HG03439 (cell line): ENCODE measurements around the gene KSR1.

Experiments
- ATAC-seq: cut with Tn5 transposase; IDR thresholded peaks from one replicate; pipeline ENCODE4 v1.9.1; 2021; ENCODE audit warnings: mild to moderate bottlenecking, moderate library complexity; ENCODE audit not compliant: unreplicated experiment

The KSR1 gene

DNA sequence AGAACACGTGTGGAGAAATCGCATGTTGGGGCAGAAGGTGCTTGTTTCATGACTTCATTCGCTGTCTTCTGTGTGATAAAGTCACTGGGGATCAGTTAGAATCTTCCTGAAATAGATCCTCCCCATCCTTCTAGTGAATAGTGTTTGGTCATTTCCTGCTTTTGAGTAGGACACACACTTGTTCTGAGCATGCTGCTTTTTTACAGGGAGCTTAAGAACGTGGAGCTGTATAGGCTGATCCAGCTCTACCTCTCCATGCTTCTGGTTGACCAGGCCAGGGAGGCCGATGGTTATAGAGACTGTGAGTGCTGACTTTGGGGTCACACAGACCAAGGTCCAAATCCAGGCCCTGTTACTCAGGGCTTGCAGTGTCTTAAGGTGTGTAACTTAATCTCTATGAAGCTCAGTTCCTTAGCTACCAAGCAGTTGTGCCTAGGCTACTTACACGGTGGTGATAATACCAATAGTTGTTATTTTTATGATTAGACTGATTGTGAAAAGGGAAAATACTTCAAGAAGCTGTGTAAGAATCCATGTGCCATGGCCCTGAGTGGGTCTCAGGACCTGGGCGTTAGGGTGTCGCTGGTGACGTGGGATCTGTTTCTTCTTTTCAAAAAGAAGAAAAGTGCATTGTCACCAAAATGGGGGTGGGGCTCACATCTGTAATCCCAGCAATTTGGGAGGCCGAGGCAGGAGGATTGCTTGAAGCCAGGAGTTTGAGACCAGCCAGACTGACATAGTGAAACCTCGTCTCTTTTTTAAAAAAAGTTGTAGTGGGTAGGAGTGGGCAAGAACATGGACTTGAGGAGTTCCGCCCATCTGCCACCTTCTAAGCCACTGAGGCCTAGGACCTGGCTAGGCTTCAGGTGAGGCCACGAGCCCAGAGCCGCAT lies 110.7 kb downstream of the KSR1 start:
- no peak for ATAC-seq

DNA sequence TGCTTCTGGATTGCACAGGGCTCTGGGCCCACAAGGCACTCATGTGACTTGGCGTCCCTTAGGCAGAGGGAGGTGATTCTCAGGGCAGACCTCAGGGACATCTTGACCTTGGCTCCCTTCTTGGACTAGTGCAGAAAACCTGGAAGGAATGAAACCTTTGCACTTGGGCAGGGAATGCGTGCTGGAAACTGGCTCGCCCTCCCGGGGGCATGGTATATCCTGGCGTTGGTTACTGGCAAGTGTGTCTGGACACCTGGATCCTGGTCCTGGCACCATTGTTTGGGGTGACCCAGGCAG lies 111.3 kb downstream of the KSR1 start:
- ATAC-seq: no peak

GRCh38 chr17:27568216-27568615 lies 112.0 kb downstream of the KSR1 start:
- no peak for ATAC-seq

GRCh38 chr17:27568811-27569210 lies 112.6 kb downstream of the KSR1 start:
- no peak for ATAC-seq

GRCh38 chr17:27569257-27569722 lies 113.0 kb downstream of the KSR1 start:
- ATAC-seq: no peak

- no peak for ATAC-seq
These were observed 113.8 kb downstream of the KSR1 start for GRCh38 chr17:27569884-27570577.

- no peak for ATAC-seq
These were observed 114.3 kb downstream of the KSR1 start for GRCh38 chr17:27570578-27570914.

- ATAC-seq: no peak
These were observed 115.5 kb downstream of the KSR1 start for GRCh38 chr17:27571563-27572352.

DNA sequence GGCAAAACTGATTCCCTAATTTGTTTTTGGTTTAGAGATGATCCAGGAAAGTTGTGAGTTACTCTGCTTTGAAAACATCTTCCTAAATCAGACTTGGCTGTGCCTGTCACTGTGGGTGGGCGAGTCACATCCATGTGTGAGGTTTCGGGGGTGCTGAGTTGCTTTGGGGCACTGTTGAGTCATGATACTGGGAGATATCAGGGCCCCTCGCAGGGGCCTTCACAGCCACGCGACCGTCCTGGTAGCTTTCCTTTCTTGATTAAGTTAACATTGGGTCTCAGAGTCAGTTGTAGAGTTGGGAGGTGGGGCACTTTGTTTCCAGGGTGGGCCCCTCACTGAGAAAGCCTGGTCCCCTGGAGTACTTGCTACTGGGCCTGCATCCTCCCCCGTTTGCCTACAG lies 116.4 kb downstream of the KSR1 start:
- no peak for ATAC-seq

- no peak for ATAC-seq
These were observed 117.3 kb downstream of the KSR1 start for GRCh38 chr17:27573548-27573947.

DNA sequence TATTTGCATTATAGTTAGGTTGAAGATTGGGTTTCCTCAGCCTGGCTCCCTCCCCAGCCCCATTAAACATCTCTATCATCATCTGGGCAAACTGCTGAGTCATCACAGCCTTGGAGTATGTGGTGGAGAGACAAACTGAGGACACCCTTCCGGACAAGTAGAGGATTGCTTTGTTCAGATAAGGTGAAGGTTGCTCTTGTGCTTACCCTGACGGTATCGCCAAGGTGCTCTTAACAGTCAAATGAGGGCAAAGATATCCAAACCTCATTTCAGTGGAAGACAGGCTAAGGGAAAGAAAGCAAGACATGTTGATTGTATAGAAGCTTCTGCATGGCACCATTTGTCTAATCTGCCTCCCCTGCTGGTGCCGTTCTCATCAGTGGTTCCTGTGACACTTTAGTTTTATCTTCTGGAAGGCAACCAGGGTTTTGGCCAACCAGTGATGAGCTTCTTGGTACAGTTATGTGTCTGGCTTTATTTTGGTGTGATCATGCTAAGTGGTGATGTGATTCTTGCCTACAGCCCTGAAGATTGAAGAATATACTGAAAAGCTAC lies 117.8 kb downstream of the KSR1 start:
- ATAC-seq: no peak

DNA sequence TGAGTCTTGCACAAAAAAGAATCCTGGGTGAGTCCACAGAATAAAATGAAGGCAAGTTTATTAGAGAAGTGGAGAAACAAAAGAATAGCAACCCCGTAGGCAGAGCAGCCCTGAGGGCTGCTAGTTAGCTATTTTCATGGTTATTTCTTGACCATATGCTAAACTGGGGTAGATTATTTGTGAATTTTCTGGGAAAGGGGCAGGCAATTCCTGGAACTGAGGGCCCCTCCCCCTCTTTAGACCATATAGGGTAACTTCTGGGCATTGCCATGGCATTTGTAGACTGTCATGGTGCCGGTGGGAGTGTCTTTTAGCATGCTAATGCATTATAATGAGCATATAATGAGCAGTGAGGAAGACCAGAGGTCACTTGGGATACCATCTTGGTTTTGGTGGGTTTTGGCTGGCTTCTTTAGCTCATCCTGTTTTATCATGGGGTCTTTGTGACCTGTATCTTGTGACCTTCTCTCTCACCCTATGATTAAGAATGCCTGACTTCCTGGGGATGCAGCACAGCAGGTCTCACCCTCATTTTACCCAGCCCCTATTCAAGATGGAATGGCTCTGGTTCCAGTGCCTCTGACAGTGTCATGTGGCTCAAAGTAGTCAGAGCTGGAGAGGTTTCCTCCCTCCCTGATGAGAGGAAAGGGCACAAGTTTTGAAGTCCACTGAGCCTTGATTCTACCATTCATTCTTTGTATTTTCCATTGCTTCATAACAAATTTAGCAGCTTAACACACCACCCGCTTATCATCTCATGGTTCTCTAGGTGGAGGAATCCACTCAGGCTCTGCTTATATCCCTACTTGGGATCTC lies 119.1 kb downstream of the KSR1 start:
- ATAC-seq: no peak

DNA sequence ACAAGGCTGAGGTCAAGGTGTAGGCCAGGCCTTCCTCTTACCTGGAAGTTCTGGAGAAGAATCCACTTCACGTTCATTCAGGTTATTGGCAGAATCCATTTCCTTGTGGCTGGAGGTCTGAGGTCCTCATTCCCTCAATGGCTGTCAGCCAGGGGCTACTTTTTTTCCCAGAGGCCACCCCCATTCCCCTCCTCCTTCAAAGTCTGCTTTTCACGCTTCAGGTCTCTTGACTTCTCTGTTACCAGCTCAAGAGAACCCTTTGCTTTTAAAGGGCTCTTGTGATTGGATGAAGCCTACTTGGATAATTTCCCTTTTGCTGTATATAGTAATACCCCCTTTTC lies 119.6 kb downstream of the KSR1 start:
- no peak for ATAC-seq

DNA sequence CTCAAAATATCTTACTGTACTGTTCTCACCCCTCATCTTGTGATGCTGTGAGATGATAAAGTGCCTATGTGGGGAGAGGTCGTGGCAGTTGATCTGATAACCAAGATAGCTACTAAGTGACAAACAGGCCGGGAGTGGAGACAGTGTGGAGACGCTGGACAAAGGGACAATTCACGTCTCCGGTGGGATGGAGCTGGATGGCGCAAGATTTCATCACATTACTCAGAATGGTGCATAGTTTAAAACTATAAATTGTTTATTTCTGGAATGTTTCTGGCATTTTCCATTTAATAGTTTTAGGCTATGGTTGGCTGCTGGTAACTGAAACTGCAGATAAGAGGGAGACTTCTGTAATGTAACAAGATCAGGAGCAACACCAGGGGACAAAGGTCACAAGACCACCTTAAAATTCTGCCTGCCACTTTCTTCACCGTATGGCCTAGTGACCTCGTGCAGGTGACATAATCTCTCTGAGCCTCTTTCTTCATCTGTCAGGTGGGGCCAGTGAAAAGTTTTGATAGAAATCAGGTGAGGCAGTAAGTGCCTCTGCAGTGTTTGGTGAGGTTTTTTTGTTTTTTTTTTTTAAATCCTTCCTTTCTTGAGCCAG lies 120.3 kb downstream of the KSR1 start:
- no peak for ATAC-seq

- ATAC-seq: no peak
These were observed 121.0 kb downstream of the KSR1 start for GRCh38 chr17:27577121-27577761.

- no peak for ATAC-seq
These were observed 121.9 kb downstream of the KSR1 start for GRCh38 chr17:27577884-27578717.

DNA sequence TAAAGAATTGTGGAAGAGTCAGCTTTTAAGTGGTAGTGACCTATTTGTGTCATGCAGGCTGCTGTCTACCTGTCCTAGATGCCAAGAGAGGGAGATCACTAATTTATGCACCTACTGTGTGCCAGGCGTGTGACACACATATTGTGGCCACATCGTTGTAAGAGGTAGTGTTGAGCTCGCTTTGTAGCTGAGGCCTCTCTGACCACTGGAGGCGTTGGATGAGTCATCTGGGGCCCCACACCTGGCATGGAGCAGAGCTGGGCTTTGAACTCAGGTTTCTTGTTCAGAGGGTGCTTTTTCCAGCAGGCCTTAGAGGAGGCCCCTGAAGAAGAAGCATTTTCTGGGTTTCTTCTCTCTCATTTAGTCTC lies 122.5 kb downstream of the KSR1 start:
- peak; percentile 74 for ATAC-seq

- peak; percentile 25 for ATAC-seq
These were observed 123.1 kb downstream of the KSR1 start for GRCh38 chr17:27579304-27579703.

DNA sequence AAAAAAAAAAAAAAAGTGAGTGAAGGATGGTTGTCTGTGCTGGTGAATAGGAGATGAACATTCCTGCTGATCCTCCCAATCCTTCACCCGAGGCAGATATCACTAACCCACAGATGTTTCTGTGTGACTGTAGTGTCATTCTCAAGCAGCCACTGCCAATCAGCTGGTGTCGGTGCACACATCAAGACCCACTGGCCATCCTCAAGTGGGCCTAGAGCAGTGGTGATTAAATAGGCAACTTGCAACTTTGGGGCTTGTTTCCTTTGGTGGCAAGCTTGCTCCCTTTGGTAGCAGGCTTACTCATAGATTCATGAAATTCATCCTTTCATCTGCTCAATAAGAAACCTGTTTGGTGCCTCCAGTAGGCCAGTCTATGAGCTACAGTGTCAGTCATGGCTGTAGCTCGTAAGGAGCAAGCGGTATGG lies 123.7 kb downstream of the KSR1 start:
- ATAC-seq: no peak
